Measurements from ENCODE around the gene SPRYD7. TPM values are rescaled to one million over a fixed set of nuclear protein-coding genes. Genes with fewer than 3 reads are reported as not detected.

SPRYD7 gene
- total and polyA plus RNA-seq, 2 of the 13 experiments (the other 11 are each of a cell fraction or from before 2014, with no cell fraction given), result 2.7 to 5.9 TPM

GRCh38 chr13:49897713-49898112, 38.4 kb downstream of the SPRYD7 start:
- ChIA-PET CTCF (ENCODE audit: low intra/inter-chr PET ratio, low total read pairs) (no interaction called here), POLR2A (no interaction called here)
- TF ChIP-seq SKIL (CRISPR knock-in tag; IDR thresholded peaks at IDR 0.05; ENCODE audit: borderline replicate concordance) (no peak), ATF4 (CRISPR knock-in tag; IDR thresholded peaks at IDR 0.05) (peak in 1 of 2 experiments; percentile 47; a peak in 1 of 4 replicates)
- in situ Hi-C loops (cut with HindIII; ENCODE audit: extremely low pct_ligation_motif_present, low pct_unique_long_range_greater_than_20kb), result no loop called here
- no peak for FAIRE-seq
- ATAC-seq, result no peak
- Histone ChIP-seq H3K9me3 (ENCODE audit: low read length) (no peaks in the 10 kb centered on the region), H3K79me2 (ENCODE audit: insufficient read depth, low read length) (no peaks in the 10 kb centered on the region), H2AFZ (ENCODE audit: low read length) (no peak overlapping the region), H3K9ac (ENCODE audit: insufficient read depth, low read depth, low read length) (no peak overlapping the region), H3K4me1 (ENCODE audit: insufficient read depth, low read length) (peaks cover 38% of the 10 kb centered on the region), H3K27ac (ENCODE audit: extremely low read length, insufficient read depth, low read length) (no peak overlapping the region), H3K27me3 (ENCODE audit: control insufficient read depth in 1 of 2, insufficient read depth in 2 of 2, low read length in 2 of 2) (no peaks in the 10 kb centered on the region; a peak in 1 of 5 replicates), H4K20me1 (ENCODE audit: insufficient read depth, low read length) (no peaks in the 10 kb centered on the region), H3K4me2 (ENCODE audit: low read depth, low read length) (no peak overlapping the region), H3K4me3 (replicated peaks in 1 of 3; ENCODE audit: insufficient read depth in 1 of 3, low read depth in 2 of 3, low read length in 3 of 3) (no peak overlapping the region), H3K36me3 (replicated peaks in 1 of 2; ENCODE audit: control insufficient read depth in 1 of 2, insufficient read depth in 2 of 2, low read length in 2 of 2) (no peaks in the 10 kb centered on the region)
- no TSS peak for BruUV-seq (replicated peaks)
- intact Hi-C loops (cut with micrococcal nuclease; ENCODE audit: unreplicated experiment), result no loop called here
- WGBS (ENCODE audit: low lambda C conversion rate), result 80% methylated on average over 3 of the region's 3 CpGs
- no peak for DNase-seq (ENCODE audit: low spot score)

GRCh38 chr13:49895826-49896225, 40.3 kb downstream of the SPRYD7 start:
- in situ Hi-C loops (cut with HindIII; ENCODE audit: extremely low pct_ligation_motif_present, low pct_unique_long_range_greater_than_20kb), result no loop called here
- BruUV-seq (replicated peaks), result no TSS peak

More at GRCh38 chr13:49895826-49896225, 40.3 kb downstream of the SPRYD7 start:
- WGBS (ENCODE audit: low lambda C conversion rate), result 76% methylated on average over 4 of the region's 4 CpGs
- TF ChIP-seq KDM1A (CRISPR knock-in tag; IDR thresholded peaks at IDR 0.05) (no peak), CSRNP2 (CRISPR knock-in tag; conservative IDR thresholded peaks at IDR 0.05; ENCODE audit: low read depth) (no peak), ZNF563 (CRISPR knock-in tag; IDR thresholded peaks at IDR 0.05) (no peak), SKIL (CRISPR knock-in tag; IDR thresholded peaks at IDR 0.05; ENCODE audit: borderline replicate concordance) (no peak)
- peaks cover 32% of the 10 kb centered on the region for H3K4me1 ChIP-seq (ENCODE audit: insufficient read depth, low read length)
- no peak overlapping the region for H3K9ac ChIP-seq (ENCODE audit: insufficient read depth, low read depth, low read length)
- ChIA-PET CTCF (ENCODE audit: low intra/inter-chr PET ratio, low total read pairs) (no interaction called here), POLR2A (no interaction called here)
- no peak overlapping the region for H2AFZ ChIP-seq (ENCODE audit: low read length)
- ATAC-seq, result no peak
- no peak for DNase-seq (ENCODE audit: low spot score)
- H3K4me3 ChIP-seq (replicated peaks in 1 of 3; ENCODE audit: insufficient read depth in 1 of 3, low read depth in 2 of 3, low read length in 3 of 3), result no peak overlapping the region
- no peak overlapping the region for H3K4me2 ChIP-seq (ENCODE audit: low read depth, low read length)
- H3K27me3 ChIP-seq (ENCODE audit: control insufficient read depth in 1 of 2, insufficient read depth in 2 of 2, low read length in 2 of 2), result no peaks in the 10 kb centered on the region; a peak in 1 of 5 replicates
- H3K9me3 ChIP-seq (ENCODE audit: low read length), result no peaks in the 10 kb centered on the region
- no peak for FAIRE-seq
- intact Hi-C loops (cut with micrococcal nuclease; ENCODE audit: unreplicated experiment), result no loop called here
- H4K20me1 ChIP-seq (ENCODE audit: insufficient read depth, low read length), result no peaks in the 10 kb centered on the region
- H3K79me2 ChIP-seq (ENCODE audit: insufficient read depth, low read length), result no peaks in the 10 kb centered on the region
- H3K36me3 ChIP-seq (replicated peaks in 1 of 2; ENCODE audit: control insufficient read depth in 1 of 2, insufficient read depth in 2 of 2, low read length in 2 of 2), result no peaks in the 10 kb centered on the region
- no peak overlapping the region for H3K27ac ChIP-seq (ENCODE audit: extremely low read length, insufficient read depth, low read length)
